GM23338 (cell line): ENCODE data around the gene MYCBP2. TPM values are rescaled to one million over a fixed set of nuclear protein-coding genes. Genes with fewer than 3 reads are reported as not detected.

Experiments
- ATAC-seq: fragments of 200-7000 bp; cut with Tn5 transposase; 3 replicates; pipeline ENCODE4 v1.9.1; 2020
- DNase-seq: peaks from one replicate; pipeline ENCODE4 v3.0.0-alpha.2; 2015; ENCODE audit warnings: low spot score
- H2AFZ ChIP-seq: fragments of 200-600 bp; sonication (generic); 2 replicates; pipeline ENCODE4 v1.8.0; 2016; ENCODE audit warnings: antibody characterized with exemption, mild to moderate bottlenecking, moderate library complexity
- H3F3A ChIP-seq: fragments of 200-600 bp; sonication (generic); replicated peaks from 2 replicates; pipeline ENCODE4 v1.8.0; 2017; ENCODE audit warnings: antibody characterized with exemption, mixed run types, low read depth
- H3K27ac ChIP-seq: fragments of 200-600 bp; sonication (generic); 2 replicates; pipeline ENCODE4 v1.6.1; 2016; ENCODE audit warnings: low read depth
- H3K27me3 ChIP-seq: fragments of 200-600 bp; sonication (generic); 2 replicates; pipeline ENCODE4 v1.8.0; 2016; ENCODE audit warnings: mild to moderate bottlenecking, mixed run types, moderate library complexity; ENCODE audit not compliant: insufficient read depth
- H3K36me3 ChIP-seq: fragments of 200-600 bp; sonication (generic); 2 replicates; pipeline ENCODE4 v1.8.0; 2016; ENCODE audit warnings: mild to moderate bottlenecking; ENCODE audit not compliant: insufficient read depth
- H3K4me1 ChIP-seq: fragments of 200-600 bp; sonication (generic); 2 replicates; pipeline ENCODE4 v1.8.0; 2016; ENCODE audit warnings: mild to moderate bottlenecking, moderate library complexity; ENCODE audit not compliant: insufficient read depth
- H3K4me2 ChIP-seq: fragments of 200-600 bp; sonication (generic); 2 replicates; pipeline ENCODE4 v1.7.1; 2017; ENCODE audit warnings: mixed run types
- H3K4me3 ChIP-seq: fragments of 200-600 bp; sonication (generic); 2 replicates; pipeline ENCODE4 v1.6.1; 2016; ENCODE audit warnings: mixed run types
- H3K79me2 ChIP-seq: fragments of 200-600 bp; sonication (generic); replicated peaks from 2 replicates; pipeline ENCODE4 v1.8.0; 2017; ENCODE audit warnings: mild to moderate bottlenecking; ENCODE audit not compliant: insufficient read depth
- H3K9me2 ChIP-seq: fragments of 200-600 bp; sonication (generic); 2 replicates; pipeline ENCODE4 v1.8.0; 2017; ENCODE audit not compliant: insufficient read depth
- H4K20me1 ChIP-seq: fragments of 200-600 bp; sonication (generic); replicated peaks from 2 replicates; pipeline ENCODE4 v1.8.0; 2017; ENCODE audit warnings: mild to moderate bottlenecking; ENCODE audit not compliant: insufficient read depth
- H3K27ac Mint-ChIP-seq: 2 replicates; pipeline ENCODE4 v1.8.0; 2020; ENCODE audit warnings: inconsistent platforms, mild to moderate bottlenecking, moderate library complexity, mixed read lengths
- H3K27me3 Mint-ChIP-seq: 3 replicates; pipeline ENCODE4 v1.8.0; 2022; ENCODE audit warnings: low read depth, mild to moderate bottlenecking, moderate library complexity, mixed read lengths, inconsistent platforms; ENCODE audit not compliant: insufficient read depth, poor library complexity
- H3K36me3 Mint-ChIP-seq: 3 replicates; pipeline ENCODE4 v1.8.0; 2021; ENCODE audit warnings: low read depth, mild to moderate bottlenecking, inconsistent platforms, moderate library complexity, mixed read lengths
- H3K4me1 Mint-ChIP-seq: 3 replicates; pipeline ENCODE4 v1.8.0; 2020; ENCODE audit warnings: mild to moderate bottlenecking, inconsistent platforms, mixed read lengths
- H3K4me3 Mint-ChIP-seq: 3 replicates; pipeline ENCODE4 v1.8.0; 2021; ENCODE audit warnings: moderate library complexity, mild to moderate bottlenecking, inconsistent platforms, mixed read lengths
- H3K9me3 Mint-ChIP-seq: 3 replicates; pipeline ENCODE4 v1.8.0; 2020; ENCODE audit warnings: moderate library complexity, mild to moderate bottlenecking, inconsistent platforms, mixed read lengths
- EZH2 ChIP-seq: fragments of 200-600 bp; sonication (generic); IDR thresholded peaks from one replicate; pipeline ENCODE4 v1.8.0; 2017; ENCODE audit warnings: antibody characterized with exemption, mild to moderate bottlenecking, low read depth; ENCODE audit not compliant: unreplicated experiment
- EZH2phosphoT487 ChIP-seq: fragments of 200-600 bp; sonication (generic); IDR thresholded peaks from one replicate; pipeline ENCODE4 v1.8.1; 2018; ENCODE audit warnings: antibody characterized with exemption; ENCODE audit not compliant: unreplicated experiment
- JUNB ChIP-seq: IDR thresholded peaks from one replicate; pipeline ENCODE4 v1.6.1; 2016; ENCODE audit warnings: antibody characterized with exemption; ENCODE audit not compliant: unreplicated experiment
- NANOG ChIP-seq: IDR thresholded peaks from 2 replicates; pipeline ENCODE4 v1.6.1; 2016; ENCODE audit warnings: antibody characterized with exemption, borderline replicate concordance
- POLR2AphosphoS5 ChIP-seq: IDR thresholded peaks from 2 replicates; pipeline ENCODE4 v1.6.1; 2016; ENCODE audit warnings: antibody characterized with exemption, low read depth
- STAT1 ChIP-seq: IDR thresholded peaks from one replicate; pipeline ENCODE4 v1.6.1; 2016; ENCODE audit warnings: antibody characterized with exemption; ENCODE audit not compliant: unreplicated experiment
- ZNF331 ChIP-seq: fragments of 250-450 bp; sonication (Bioruptor Pico); IDR thresholded peaks from 2 replicates; pipeline ENCODE4 v1.5.0; 2020; ENCODE audit warnings: low read depth, mild to moderate bottlenecking, moderate library complexity
- polyA plus RNA-seq: library from polyadenylated mRNA; unstranded; fragments of >200 nt; fragmentation: Nextera tagmentation; extraction: Ambion mirVana; gene quantifications from 2 replicates; pipeline ENCODE4 v1.2.1, GENCODE V29; 2016
- total RNA-seq: library from RNA; depleted of rRNA; stranded (reverse); fragments of >200 nt; shearing (Covaris generic); gene quantifications from 2 replicates; pipeline ENCODE4 v1.2.3, GENCODE V29; 2014
- TF ChIP-seq, protein P1 (sequence below): IDR thresholded peaks from one replicate; pipeline ENCODE4 v1.6.1; 2018; ENCODE audit warnings: antibody characterized with exemption; ENCODE audit not compliant: unreplicated experiment
- TF ChIP-seq, protein P2 (sequence below), 2 experiments: fragments of 200-600 bp in 1 of 2; sonication (generic) in 1 of 2; conservative IDR thresholded peaks; 2 replicates each; pipeline versions ENCODE4 v1.5.1 to v1.6.1; 2016 to 2017; ENCODE audit warnings: antibody characterized with exemption in 2 of 2, low read depth in 2 of 2, mild to moderate bottlenecking in 2 of 2, moderate library complexity in 1 of 2

MYCBP2 gene
- total and polyA plus RNA-seq, 2 experiments from 2014 or later, result 54.6 to 77.2 TPM

DNA sequence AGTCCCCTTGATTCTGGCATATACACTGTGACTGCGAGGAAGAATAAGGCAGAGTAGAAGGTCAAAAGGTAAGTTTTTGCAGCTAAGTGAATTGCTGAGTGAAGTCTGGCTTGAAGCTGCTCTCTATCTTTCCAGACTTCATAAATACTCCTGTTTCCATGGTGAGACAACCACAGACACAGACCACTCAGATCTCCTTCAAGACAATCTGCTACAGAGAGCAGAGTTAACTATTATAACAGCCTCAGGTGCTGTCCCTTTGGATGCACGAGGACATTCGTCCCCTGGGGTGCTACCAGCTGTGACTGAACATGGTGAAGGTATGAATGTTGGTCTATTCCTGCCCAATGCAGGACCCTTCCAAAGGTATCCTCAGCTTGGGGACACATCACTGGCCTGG lies 104.0 kb downstream of the MYCBP2 start:
- Histone ChIP-seq H3F3A (no peaks in the 10 kb centered on the region), H3K4me2 (no peak overlapping the region), H3K27ac (no peak overlapping the region), H3K4me3 (no peak overlapping the region), H3K36me3 (no peaks in the 10 kb centered on the region), H3K27me3 (no peaks in the 10 kb centered on the region), H3K4me1 (peaks cover 2% of the 10 kb centered on the region; the same call in 1 of the 2 replicates), H3K79me2 (no peaks in the 10 kb centered on the region), H4K20me1 (peaks cover 7% of the 10 kb centered on the region; the same call in 1 of the 2 replicates), H3K9me2 (no peaks in the 10 kb centered on the region), H2AFZ (no peak overlapping the region)
- Mint-ChIP-seq H3K4me3 (no peak overlapping the region), H3K4me1 (peaks cover 4% of the 10 kb centered on the region; the same call in 2 of the 3 replicates), H3K9me3 (no peaks in the 10 kb centered on the region), H3K27me3 (no peaks in the 10 kb centered on the region), H3K27ac (no peak overlapping the region), H3K36me3 (no peaks in the 10 kb centered on the region)
- DNase-seq (no peak), ATAC-seq (no peak)
- TF ChIP-seq NANOG (no peak), ZNF331 (CRISPR knock-in tag) (no peak), POLR2AphosphoS5 (no peak), EZH2phosphoT487 (no peak), JUNB (no peak), STAT1 (no peak)
- TF ChIP-seq, protein P1, sequence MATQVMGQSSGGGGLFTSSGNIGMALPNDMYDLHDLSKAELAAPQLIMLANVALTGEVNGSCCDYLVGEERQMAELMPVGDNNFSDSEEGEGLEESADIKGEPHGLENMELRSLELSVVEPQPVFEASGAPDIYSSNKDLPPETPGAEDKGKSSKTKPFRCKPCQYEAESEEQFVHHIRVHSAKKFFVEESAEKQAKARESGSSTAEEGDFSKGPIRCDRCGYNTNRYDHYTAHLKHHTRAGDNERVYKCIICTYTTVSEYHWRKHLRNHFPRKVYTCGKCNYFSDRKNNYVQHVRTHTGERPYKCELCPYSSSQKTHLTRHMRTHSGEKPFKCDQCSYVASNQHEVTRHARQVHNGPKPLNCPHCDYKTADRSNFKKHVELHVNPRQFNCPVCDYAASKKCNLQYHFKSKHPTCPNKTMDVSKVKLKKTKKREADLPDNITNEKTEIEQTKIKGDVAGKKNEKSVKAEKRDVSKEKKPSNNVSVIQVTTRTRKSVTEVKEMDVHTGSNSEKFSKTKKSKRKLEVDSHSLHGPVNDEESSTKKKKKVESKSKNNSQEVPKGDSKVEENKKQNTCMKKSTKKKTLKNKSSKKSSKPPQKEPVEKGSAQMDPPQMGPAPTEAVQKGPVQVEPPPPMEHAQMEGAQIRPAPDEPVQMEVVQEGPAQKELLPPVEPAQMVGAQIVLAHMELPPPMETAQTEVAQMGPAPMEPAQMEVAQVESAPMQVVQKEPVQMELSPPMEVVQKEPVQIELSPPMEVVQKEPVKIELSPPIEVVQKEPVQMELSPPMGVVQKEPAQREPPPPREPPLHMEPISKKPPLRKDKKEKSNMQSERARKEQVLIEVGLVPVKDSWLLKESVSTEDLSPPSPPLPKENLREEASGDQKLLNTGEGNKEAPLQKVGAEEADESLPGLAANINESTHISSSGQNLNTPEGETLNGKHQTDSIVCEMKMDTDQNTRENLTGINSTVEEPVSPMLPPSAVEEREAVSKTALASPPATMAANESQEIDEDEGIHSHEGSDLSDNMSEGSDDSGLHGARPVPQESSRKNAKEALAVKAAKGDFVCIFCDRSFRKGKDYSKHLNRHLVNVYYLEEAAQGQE, result no peak
- TF ChIP-seq, protein P2, sequence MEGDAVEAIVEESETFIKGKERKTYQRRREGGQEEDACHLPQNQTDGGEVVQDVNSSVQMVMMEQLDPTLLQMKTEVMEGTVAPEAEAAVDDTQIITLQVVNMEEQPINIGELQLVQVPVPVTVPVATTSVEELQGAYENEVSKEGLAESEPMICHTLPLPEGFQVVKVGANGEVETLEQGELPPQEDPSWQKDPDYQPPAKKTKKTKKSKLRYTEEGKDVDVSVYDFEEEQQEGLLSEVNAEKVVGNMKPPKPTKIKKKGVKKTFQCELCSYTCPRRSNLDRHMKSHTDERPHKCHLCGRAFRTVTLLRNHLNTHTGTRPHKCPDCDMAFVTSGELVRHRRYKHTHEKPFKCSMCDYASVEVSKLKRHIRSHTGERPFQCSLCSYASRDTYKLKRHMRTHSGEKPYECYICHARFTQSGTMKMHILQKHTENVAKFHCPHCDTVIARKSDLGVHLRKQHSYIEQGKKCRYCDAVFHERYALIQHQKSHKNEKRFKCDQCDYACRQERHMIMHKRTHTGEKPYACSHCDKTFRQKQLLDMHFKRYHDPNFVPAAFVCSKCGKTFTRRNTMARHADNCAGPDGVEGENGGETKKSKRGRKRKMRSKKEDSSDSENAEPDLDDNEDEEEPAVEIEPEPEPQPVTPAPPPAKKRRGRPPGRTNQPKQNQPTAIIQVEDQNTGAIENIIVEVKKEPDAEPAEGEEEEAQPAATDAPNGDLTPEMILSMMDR (conservative IDR thresholded peaks at IDR 0.05; ENCODE audit: low read depth in 2 of 2), result no peak

GRCh38 chr13:77222000-77222690 lies 104.7 kb downstream of the MYCBP2 start:
- H3K4me3 Mint-ChIP-seq, result no peak overlapping the region
- no peaks in the 10 kb centered on the region for H3K9me3 Mint-ChIP-seq
- no peak overlapping the region for H3K27ac Mint-ChIP-seq
- H3K9me2 ChIP-seq, result no peaks in the 10 kb centered on the region
- TF ChIP-seq, protein P1, result no peak
- no peak for TF ChIP-seq ZNF331 (CRISPR knock-in tag)
- no peak for TF ChIP-seq EZH2
- H3K27me3 Mint-ChIP-seq, result no peaks in the 10 kb centered on the region
- H3K27ac ChIP-seq, result no peak overlapping the region
- no peaks in the 10 kb centered on the region for H3K79me2 ChIP-seq
- no peak overlapping the region for H2AFZ ChIP-seq
- no peaks in the 10 kb centered on the region for H3F3A ChIP-seq
- no peak overlapping the region for H3K4me3 ChIP-seq
- H3K4me1 Mint-ChIP-seq, result peaks cover 4% of the 10 kb centered on the region; the same call in 2 of the 3 replicates
- no peaks in the 10 kb centered on the region for H3K36me3 Mint-ChIP-seq
- no peak for DNase-seq
- peaks cover 2% of the 10 kb centered on the region; the same call in 1 of the 2 replicates for H3K4me1 ChIP-seq
- no peaks in the 10 kb centered on the region for H3K27me3 ChIP-seq
- H3K4me2 ChIP-seq, result no peak overlapping the region
- H4K20me1 ChIP-seq, result peaks cover 7% of the 10 kb centered on the region; the same call in 1 of the 2 replicates
- ATAC-seq, result no peak
- H3K36me3 ChIP-seq, result peaks cover 3% of the 10 kb centered on the region; the same call in 1 of the 2 replicates
